ENCODE data around the gene SLC26A11. TPM values are rescaled to one million over a fixed set of nuclear protein-coding genes. Genes with fewer than 3 reads are reported as not detected.
"Not testable (repeated sequence)": the region's sequence is repeated elsewhere in the genome, so short reads cannot be mapped to it uniquely, and the experiment has no call there.

SLC26A11 gene
- total RNA-seq, 1 donor from 2014 or later: 25.5 TPM

DNA sequence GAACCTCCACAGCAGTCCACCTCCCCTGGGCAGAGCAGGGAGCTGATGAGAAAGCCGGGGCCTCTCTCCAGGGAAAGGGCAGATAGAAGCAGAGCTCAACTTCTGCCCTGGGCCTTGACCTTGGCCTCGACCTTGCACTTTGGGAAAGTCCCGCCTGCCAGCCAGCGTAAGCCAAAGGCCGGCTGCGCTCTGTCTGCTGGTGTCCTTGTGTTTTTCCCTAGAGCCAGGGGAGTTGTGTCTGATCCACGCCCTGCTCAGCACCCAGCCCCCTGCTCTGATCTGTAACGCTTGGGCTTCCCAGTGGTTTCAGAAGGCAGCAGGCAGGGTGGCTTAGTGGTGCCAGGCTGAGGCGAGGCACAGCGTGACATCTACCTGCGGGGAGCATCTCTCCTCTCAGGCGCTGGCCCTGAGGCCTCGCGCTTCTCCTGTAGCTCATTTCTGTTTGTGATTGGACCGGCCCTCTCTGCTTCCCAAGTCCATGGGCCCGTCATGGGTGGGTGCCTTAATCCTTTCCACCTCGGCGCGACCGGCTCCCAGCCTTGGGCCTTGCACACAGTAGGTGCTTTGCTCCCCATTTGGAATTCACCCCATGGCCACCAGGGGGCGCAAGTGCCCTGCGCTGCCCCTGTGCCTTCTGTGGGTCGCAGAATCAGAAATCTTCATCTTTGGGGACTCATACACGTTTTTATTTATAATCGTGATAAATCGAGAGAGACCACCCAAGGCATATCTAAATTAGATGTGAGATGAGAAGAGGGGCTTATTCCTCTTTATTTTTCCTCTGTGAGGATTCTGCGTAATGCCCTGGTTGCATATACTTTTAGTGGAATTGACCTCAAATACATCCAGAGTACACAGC, 24.3 kb upstream of the SLC26A11 start:
- DNase-seq (ENCODE audit: low spot score): no peak

DNA sequence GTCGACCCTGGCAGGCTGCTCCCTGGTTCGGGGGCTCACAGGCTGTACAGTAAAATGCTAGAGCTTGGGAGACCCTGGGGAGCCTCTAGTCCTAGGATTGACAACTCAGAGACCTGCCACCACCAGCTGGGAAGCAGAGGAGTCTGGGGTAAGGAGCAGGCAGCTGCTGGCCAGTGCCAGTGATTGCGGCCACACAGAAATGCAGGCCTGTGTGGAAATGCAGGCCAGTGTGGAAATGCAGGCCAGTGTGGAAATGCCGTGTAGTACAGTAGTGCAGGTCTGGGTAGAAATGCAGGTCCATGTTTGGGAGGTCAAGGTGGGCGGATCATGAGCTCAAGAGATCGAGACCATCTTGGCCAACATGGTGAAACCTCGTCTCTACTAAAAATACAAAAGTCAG, 23.6 kb upstream of the SLC26A11 start:
- DNase-seq (ENCODE audit: low spot score): no peak

DNA sequence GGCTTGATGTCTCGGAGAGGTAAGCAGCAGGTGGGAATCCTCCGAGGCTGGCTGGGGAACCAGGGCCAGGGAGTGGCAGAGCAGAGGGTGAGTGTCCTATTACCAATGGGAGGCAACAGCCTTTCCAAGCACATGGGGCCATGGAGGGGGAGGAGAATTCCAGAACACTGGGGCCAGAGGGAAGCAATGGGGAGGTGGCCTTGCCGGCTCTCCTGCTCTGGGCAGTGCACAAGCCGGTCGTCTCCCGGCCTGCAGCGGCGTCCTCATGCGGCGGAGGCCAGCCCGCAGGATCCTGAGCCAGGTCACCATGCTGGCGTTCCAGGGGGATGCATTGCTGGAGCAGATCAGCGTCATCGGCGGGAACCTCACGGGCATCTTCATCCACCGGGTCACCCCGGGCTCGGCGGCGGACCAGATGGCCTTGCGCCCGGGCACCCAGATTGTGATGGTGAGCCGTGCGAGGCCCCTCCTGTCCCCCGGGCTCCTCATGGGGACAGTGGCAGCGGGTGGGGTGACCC, 22.0 kb upstream of the SLC26A11 start:
- no peak for DNase-seq (ENCODE audit: low spot score)

DNA sequence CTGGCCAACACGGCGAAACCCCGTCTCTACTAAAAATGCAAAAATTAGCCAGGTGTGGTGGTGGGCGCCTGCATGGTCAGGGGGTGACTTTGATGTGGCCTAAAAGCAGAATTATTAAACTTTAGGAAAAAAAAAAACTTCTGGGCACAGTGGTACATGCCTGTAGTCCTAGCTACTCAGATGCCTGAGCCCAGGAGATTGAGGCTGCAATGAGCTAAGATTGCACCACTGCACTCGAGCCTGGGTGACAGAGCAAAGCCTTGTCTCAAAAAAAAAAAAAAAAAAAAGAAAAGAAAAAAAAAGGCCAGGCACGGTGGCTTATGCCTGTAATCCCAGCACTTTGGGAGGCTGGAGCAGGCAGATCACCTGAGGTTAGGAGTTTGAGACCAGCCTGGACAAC, 20.9 kb upstream of the SLC26A11 start:
- not testable (repeated sequence) for DNase-seq (ENCODE audit: low spot score)

DNA sequence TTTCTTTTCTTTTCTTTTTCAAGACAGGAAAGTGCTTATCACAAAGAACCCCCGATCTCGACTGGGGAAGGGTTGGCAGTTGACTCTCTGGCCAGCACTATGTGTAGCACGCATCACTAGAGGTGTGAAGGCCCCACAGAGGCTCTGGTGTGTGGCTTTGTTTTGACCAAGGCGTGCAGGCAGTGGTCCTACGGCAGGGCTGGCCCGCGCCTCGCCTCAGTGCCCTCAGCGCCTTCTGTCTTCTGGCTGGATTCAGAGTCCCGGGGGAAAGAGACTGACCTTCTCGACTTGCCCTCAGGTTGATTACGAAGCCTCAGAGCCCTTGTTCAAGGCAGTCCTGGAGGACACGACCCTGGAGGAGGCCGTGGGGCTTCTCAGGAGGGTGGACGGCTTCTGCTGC, 18.8 kb upstream of the SLC26A11 start:
- DNase-seq (ENCODE audit: low spot score): no peak

DNA sequence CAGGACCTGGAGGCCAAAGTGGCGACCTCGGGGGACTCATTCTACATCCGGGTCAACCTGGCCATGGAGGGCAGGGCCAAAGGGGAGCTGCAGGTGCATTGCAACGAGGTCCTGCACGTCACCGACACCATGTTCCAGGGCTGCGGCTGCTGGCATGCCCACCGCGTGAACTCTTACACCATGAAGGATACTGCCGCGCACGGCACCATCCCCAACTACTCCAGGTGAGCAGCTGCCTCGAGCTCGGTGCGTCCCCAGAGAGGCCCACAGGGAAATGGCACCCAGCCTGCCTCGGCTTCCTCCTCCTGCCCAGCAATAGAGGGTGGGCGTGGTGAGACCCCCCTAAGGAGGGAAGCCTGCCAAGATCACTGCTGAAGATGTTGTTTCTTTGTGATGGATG, 18.0 kb upstream of the SLC26A11 start:
- no peak for DNase-seq (ENCODE audit: low spot score)

DNA sequence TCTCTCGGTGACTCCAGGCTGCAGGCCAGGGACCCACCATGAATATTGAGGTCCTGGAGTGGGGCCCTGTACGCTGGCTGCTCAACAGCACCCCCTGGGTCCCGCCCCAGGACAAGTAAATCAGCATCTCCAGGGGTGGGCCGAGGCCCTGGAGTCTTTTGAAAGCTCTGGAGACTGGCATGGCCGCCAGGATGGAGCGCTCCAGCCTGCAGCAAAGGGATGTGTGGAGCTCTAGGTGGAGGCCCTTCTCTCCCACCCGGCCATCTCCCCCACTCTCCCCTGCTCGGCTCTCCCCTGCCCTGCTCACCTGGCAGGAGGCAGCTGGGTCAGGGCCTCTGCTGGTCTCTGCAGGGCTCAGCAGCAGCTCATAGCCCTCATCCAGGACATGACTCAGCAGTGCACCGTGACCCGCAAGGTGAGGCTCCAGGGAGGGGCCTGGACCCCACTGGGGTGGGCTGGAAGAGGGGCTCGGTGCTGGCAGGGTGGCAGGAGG, 16.7 kb upstream of the SLC26A11 start:
- no peak for DNase-seq (ENCODE audit: low spot score)

DNA sequence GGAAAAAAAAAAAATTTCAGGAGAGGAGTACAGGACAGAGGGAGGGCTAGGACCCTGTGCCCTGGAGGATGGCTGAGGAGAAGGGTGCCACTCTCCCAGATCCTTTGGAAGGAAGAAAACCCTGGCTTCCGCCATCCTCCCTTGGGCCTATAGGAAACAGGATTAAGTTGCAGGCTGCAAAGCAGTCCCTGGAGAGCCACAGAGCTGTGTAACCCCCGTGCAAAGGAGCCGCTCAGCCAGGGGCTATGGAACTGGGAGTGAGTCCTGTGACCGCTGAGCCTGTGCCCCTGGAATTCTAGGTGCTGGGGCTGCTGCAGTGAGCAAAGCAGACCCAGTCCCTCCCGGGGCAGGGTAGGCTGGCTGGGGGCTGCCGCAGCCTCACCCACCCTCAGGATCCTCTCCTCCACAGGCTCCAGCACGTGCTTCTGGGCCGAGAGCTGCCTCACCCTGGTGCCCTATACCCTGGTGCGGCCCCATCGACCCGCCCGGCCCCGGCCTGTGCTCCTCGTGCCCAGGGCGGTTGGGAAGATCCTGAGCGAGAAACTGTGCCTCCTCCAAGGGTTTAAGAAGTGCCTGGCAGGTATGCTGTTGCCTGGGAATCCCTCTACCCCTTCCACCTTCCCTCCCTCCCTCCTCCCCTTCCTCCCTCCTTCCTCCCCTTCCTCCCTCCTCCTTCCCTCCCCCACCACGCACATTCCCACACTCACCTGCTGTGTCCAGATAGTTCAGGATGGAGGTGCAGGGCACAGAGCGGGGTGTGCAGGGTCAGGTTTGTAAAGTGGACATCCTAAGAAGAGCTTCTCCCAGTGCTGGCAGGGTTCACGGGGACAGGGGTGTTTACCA, 15.4 kb upstream of the SLC26A11 start:
- DNase-seq (ENCODE audit: low spot score): no peak

DNA sequence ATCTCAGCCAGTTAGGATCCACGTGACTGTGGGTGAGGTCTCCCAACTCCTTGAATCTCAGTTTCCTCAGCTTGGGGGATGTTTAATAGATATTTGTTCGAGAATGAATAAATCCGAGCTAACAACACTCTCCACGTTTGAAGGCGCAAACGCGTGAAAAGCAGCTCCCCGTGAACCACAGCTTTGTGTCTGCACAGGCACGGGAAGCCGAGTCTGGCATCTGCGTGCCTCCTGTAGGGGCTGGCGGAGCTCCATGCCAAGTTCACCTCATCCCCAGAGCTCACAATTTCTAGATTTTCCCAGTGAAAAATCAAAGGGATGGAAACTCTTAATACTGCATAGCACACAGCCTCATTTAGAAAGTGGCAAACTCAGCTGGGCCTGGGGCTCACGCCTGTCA, 14.4 kb upstream of the SLC26A11 start:
- DNase-seq (ENCODE audit: low spot score): no peak

DNA sequence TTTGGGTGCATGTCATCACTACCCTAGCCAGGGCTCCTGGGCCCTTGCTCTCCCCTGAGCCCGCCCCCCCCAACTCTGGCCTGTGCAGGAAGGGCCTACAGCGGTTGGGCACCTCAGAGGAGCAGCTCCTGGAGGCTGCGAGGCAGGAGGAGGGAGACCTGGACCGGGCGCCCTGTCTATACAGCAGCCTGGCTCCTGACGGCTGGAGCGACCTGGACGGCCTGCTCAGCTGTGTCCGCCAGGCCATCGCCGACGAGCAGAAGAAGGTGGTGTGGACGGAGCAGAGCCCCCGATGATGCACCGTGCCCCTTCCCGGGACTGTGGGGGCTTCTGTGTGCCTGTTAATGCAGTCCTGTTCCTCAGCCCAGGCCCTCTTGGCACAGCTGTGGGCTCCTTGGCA, 12.2 kb upstream of the SLC26A11 start:
- no peak for DNase-seq (ENCODE audit: low spot score)

DNA sequence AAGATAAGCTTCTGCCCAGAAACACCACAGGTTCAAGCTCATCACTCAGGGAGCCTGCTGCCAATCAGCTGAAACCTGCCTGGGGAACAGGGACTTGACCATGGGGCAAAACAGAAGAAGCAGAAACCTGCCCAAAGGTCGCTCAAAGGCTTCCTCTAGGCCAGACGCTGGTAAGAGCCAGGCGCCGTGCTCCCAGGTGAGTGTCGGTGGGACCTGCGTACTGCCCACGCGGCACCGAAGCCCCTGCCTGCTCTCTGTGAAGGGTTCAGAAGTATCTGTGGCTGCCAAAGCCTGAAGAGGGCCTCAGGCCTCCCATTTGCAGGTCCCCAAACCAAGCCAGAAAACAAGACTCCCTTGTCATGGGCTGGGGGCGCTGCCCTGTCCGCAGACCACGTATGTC, 10.5 kb upstream of the SLC26A11 start:
- DNase-seq (ENCODE audit: low spot score): no peak

DNA sequence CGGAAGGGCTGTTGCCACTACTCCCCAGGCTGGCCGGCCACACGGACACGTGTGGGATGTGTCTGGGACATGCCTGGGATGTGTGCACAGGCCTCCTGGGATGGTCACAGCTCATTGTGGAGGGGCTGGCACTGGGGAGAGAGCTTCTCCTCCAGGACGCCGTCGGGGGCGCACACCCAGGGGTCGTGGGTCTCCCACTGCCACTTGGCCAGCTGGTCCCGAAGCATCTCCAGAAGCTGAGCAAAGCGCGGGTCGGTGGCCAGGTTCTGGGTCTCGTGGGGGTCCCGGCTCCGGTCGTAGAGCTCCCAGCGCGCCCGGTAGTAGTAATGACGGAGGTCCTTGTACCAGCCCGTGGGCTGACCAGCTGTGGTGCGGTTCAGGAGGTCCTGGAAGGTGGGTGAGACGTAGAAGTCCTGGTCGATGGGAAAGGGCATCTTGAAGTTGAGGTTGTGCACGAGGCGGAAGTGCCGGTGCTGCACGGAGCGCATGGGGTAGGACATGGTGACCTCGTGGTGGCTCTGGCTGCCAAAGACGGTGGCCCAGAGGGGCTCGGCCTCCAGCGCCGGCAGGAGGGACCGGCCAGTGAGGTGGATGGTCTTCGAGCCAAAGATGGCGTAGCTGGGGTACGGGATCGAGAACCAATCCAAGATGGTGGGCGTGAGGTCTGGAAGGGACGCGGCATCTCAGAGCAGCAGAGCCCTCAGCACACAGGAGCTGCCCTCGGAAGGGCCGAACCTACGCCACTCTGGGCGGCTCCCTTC, 9.7 kb upstream of the SLC26A11 start:
- no peak for DNase-seq (ENCODE audit: low spot score)

DNA sequence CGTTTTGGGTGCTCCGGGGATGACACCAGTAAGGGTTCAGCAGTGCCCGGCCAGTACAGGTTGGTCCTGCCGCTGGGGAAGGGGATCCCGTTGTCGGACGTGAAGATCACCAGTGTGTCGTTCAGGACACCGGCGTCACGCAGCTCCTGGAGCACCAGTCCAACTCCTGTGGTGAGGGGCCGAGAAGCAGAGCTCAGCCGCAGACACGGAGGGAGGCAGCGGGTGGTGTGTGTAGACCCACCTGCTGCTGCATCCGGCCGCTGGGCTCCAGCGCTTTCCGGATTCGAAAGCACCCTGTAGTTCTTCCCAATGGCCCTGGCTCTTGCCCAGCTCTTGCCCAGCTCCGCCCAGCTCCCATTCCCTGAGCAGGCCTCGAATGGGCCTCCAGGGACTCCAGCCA, 8.1 kb upstream of the SLC26A11 start:
- DNase-seq (ENCODE audit: low spot score): no peak

DNA sequence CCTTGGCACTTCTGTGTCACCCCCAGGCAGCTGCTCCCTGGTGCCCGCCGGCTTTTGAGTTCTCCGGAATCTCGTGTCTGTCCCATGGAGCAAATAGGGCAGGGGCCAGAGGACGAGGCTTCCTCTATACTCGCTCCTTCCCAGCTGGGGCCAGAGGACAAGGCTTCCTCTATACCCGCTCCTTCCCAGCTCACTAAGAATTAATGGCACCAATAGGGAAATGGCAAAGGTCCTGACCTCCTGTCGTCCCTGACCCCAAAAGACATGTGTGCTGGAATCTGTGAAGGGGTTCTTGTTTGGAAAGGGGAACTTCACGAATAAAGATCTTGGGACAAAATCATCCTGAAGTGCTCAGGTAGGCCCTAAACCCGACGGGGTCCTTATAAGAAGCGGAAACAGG, 7.7 kb upstream of the SLC26A11 start:
- no peak for DNase-seq (ENCODE audit: low spot score)

DNA sequence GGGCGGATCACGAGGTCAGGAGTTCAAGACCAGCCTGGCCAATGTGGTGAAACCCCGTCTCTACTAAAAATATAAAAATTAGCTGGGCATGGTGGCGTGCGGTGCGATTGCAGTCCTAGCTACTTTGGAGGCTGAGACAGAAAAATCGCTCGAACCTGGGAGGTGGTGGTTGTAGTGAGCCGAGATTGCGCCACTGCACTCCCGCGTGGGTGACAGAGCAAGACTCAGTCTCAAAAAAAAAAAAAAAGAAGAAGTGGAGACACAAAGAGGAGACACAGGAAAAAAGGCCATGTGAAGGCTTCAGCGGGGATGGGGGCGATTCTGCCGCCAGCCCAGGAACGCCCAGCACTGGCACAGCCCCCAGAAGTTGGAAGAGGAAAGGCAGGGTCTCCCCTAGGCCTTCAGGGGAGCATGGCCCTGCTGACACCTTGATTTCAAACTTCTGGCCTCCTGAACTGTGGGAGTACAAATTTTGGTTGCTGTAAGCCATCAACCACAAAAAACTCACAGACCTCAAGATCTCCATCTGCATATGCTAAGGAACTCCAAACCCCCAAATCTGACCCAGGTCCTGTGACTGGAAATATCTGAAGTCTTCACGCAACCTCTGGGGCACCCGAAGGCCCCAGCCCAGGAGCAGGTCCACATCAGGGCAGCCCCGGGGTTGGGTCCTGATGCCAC, 7.1 kb upstream of the SLC26A11 start:
- no peak for DNase-seq (ENCODE audit: low spot score)

DNA sequence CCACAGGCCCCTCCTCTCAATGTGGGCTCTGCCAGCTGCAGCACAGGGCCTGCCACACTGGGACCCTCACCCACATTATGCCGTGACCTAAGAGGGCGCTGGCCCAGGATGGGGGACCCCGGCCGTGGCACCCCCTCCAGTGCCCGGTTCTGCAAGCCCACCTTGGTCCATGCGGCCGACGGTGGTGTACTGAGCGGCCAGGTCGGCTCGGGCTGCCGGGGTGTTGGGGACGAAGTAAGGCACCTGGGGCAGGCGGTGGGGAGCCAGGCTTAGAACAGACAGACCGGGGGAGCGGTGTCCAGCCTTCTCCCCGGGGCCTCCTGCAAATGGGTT, 6.6 kb upstream of the SLC26A11 start:
- DNase-seq (ENCODE audit: low spot score): no peak

DNA sequence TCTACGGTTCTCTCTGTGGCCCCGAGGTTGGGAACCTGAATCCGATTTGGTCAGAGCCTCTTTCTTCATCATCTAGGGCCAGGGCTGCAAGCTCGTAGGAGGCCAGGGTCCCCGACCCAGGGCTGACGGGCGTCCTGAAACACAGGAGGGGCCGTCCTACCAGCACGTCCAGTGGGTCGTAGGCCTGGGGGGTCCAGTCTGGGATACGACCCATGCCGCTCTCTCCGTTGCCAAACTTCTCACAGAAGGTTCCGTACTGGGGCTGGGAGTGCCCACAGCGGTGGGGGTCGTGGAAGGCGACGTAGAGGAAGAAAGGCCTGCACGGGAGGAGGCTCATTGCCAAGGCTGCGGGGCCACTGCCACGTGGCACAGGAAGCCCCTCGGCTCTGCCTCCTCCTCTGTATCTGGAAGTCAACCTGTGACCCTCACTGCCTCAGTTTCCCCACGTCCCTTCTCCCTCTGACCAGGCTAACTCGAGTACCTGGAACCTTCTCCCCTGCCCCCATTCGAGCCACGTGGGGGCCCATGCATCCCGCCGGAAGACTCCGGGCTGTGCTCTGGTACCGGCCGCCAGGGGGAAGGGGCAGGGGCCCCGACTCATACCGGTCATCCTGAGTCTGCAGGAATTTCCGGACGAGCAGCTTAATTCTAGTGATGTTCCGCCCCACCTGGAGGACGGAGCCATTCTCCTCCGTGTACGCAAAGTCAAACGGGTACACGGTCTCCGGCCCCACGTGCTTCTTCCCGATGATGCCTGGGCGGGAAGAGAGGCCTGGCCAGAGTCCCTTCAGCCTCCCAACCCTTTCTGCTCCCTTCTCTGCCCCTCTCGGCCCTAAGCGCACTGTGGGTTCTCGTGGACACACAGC, 6.0 kb upstream of the SLC26A11 start:
- DNase-seq (ENCODE audit: low spot score): no peak

DNA sequence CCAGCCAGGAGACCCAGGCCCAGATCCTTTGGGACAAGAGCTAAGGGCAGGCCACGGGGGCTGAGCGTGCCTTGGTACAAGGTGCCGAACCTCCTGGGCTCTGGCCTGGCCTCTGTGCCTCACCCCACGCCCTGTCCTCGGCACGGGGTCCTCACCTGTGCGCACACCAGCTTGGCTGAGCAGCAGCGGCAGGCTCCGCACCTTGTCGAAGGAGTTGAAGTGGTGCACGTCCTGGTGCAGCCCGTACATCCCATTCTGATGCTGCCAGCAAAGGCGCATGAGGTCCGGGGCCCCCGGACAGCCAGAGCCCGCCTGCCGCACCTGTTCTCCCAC, 5.4 kb upstream of the SLC26A11 start:
- no peak for DNase-seq (ENCODE audit: low spot score)

DNA sequence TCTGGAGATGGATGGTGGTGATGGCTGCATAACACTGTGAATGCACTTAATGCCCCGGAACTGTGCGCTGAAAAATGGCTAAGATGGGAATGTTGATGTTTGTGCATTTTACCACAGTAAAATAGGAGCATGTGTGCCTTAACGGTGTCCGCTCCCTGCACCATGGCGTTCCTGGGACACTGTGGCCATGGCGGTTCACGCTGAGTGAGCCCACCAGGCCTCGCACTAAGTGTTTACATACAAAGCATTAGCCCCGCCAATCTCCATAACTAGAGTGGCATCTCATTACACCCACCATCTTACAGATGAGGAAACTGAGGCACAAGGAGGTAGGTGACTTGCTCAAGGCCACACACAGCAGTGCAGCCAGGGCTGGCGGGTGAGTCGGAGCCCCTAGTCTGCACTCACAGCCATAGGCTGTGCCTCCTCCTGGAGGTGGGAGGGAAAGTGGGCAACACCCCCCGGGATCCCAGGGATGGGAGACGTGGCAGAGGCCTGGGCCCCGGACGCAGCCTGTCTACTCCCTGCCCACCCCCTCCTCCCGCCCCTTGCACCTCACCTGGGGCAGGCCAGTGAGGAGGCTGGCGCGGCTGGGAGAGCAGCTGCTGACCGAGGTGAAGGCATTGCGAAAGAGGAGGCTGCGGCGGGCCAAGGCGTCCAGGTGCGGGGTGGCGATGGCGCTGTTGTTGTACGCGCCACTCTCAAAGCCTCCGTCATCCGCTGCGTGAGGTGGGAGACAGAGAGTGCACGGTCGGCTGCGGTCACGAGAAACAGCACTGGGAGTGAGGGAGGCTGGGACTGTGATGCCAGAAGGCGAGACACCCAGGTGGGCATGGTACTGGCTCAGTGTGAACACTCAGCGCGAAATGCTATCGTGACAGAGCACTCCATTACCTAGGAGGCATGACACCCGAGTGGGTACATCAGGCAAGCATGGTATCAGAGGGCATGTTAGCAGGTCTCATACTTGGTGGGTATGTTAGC, 3.5 kb upstream of the SLC26A11 start:
- DNase-seq (ENCODE audit: low spot score): no peak
